Measurements from ENCODE around the gene UBE2E2.

Gene UBE2E2

GRCh38 chr3:23389089-23389488 lies 186.0 kb downstream of the UBE2E2 start:
- no peak for DNase-seq (ENCODE audit: low spot score)

GRCh38 chr3:23389686-23390085 lies 186.6 kb downstream of the UBE2E2 start:
- no peak for DNase-seq (ENCODE audit: low spot score)

DNA sequence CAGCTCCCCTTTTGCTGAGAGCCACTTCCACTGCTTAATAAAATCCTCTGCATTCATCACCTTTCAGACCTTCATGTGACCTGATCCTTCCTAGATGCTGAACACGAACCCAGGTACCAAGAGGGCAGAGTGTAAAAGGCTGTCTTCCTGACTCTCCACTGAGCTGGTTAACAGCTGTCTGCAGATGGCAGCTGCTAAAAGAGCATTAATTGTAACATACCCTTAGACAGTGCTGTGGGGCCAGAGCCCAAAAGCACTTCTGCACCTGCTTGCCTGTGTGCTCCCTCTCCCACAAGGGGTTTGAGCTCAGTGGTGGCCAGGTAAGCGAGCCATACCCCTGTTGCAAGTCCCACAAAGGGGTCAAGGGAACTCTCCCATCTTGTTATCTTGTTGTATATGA lies 187.3 kb downstream of the UBE2E2 start:
- DNase-seq (ENCODE audit: low spot score): no peak

DNA sequence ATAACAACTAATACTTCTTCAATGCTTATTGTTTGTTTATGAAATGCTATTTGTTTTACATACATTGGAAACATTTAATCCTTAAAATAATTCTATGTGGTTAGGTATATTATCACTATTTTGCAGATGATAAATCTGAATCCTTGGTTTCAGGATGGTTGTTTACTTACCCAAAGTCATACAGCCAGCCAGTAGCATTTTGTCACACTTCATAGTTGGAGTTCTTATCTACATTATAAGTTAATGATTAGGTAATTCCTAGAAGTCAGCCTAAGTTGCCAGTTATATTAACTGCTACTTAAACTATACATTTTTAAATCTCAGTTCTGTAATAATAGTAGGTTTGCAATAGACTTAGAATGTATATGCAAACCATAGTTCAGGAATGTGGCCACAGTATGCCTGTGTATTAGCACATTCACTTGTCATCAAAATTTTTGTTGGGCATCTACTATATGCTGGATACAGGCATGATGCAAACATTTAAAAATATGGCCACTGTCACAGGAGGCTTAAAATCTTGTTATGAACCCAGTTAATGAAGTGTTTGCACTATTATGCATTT lies 187.9 kb downstream of the UBE2E2 start:
- no peak for DNase-seq (ENCODE audit: low spot score)

- DNase-seq (ENCODE audit: low spot score): no peak
These were observed 192.0 kb downstream of the UBE2E2 start for GRCh38 chr3:23395115-23395514.

DNA sequence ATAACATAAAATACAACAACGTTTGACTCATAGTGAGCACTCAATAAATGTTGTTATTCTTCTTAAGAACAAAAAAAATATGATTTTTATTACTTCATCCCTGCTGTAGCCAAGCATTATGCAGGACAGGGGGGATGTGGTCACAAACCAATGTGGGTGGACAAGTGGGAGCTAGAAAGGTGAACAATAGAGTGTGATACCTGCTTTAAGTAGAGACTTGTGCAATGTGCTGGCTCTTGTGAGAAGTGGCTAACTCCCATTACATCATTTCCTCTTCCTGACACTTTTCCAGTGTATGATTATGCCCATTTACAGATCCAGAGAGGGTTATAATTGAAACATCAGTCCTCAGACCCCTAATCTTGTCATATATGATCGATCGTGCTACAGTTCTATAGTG lies 193.6 kb downstream of the UBE2E2 start:
- DNase-seq (ENCODE audit: low spot score): no peak

DNA sequence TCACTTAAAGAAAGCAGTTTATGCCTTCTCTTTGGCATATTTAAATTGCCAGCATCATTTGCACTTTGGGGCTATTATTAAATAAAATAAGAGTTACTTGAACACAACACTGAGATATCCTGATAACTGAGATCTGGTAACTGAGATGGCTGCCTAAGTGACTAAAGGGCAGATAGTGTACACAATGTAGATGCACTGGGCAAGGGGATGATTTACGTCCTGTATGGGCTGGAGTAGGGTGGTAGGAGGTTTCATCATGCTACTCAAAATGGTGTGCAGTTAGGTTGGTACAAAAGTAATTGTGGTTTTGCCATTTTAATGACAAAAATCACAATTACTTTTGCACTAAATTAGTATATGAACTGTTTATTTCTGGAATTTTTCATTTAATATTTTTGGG lies 196.1 kb downstream of the UBE2E2 start:
- no peak for DNase-seq (ENCODE audit: low spot score)

DNA sequence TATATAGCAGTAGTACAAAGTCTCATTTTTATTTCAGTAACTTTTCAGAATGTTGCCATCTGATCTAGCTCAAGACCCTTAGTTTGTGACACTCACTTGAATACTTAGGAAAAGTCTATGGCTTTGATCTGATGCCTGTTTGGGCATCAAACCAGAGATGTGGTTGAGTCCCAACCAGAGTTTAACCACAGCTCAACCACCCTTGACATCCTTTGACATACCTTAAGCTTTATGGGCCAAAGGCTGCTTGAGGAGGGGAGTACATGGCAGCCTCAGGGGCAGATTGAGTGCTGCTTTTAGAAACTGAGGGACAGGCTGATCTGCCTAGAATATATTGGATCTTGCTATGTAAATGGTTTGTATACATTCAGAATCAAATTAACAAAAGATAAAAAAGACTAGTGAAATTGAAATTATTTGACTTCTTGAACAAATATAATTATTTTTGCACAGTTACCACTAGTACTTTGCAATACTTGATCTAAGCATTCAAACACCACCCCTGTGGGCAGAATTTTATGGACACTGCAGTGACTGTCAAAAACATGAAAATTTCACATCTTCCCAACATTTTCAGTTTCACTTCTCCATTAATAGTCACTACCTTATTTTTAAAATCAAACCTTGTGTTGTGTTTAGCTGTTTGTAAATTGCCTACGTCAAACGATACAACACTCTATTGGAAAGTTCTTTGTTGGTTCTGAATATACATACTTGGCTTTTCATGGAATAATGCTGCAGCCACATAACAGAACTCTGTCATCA lies 199.8 kb downstream of the UBE2E2 start:
- no peak for DNase-seq (ENCODE audit: low spot score)

- DNase-seq (ENCODE audit: low spot score): no peak
These were observed 201.1 kb downstream of the UBE2E2 start for GRCh38 chr3:23404246-23404645.

GRCh38 chr3:23405081-23405480 lies 202.0 kb downstream of the UBE2E2 start:
- no peak for DNase-seq (ENCODE audit: low spot score)

DNA sequence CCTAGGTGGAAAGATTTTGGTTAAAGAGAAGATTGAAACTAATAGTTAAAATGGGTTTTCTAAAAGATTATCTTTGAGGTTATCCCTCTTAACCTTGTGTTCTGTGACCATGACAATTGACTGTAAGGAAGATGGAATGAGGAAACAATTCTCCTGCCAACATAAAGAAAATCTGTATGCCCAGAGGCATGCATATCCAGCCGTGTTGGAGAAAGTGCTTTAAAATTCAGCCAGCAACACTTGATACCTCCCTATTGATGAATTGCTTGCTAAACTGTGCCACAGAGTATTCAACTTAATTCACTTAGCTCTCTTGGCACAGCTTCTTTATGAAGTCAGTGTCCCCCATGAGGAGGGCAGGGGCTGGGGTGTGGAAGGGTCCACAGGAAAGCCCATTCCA lies 203.5 kb downstream of the UBE2E2 start:
- DNase-seq (ENCODE audit: low spot score): no peak

- DNase-seq (ENCODE audit: low spot score): no peak
These were observed 214.9 kb downstream of the UBE2E2 start for GRCh38 chr3:23418026-23418425.

DNA sequence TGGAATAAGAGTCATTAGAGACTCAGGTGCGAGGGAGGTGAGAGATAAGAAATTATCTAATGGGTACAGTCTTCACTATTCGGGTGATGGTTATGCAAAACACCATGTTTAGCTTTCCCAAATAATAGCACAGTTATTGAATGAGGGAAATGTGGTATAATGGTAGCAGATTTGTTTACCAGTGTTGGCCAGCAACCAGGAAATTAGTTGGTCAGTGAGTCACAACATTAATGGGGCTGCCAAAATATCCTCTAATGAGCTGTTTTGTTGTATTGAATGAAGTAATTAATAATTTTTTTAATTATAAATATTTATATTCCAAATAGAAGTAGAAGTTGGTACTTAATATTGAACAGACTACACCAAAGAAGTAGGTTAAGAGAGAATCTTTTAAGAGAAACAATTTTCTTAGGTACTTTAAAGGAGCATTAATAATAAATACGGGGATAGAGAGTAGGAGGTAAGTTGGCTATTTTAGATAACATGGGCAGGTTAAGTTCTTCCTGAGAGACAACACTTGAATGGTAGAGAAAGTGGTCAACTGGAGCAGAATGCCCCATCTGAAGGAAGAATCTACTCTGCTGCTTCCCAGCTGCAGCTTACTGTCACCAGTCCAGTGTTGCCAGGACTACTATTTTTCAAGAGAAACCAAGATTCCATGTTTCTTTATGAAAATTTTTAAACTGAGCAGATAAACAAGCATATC lies 218.8 kb downstream of the UBE2E2 start:
- no peak for DNase-seq (ENCODE audit: low spot score)

DNA sequence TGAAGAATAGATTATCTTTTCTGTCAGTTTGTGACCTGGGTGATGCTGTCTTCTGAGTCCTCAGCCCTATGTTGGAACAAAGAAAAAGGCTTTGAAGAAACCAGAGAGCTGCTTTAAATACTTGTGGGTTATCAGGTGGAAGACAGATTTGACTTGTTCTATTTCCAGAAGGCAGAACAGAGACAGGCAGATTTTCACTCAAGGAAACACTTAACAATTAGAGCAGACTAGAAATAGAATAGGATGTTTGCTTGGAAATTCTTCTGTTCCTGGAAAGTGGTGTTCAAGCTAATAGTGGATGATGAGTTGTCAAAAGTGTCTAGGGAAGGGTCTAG lies 219.4 kb downstream of the UBE2E2 start:
- no peak for DNase-seq (ENCODE audit: low spot score)

GRCh38 chr3:23425410-23425809 lies 222.3 kb downstream of the UBE2E2 start:
- DNase-seq (ENCODE audit: low spot score): no peak

DNA sequence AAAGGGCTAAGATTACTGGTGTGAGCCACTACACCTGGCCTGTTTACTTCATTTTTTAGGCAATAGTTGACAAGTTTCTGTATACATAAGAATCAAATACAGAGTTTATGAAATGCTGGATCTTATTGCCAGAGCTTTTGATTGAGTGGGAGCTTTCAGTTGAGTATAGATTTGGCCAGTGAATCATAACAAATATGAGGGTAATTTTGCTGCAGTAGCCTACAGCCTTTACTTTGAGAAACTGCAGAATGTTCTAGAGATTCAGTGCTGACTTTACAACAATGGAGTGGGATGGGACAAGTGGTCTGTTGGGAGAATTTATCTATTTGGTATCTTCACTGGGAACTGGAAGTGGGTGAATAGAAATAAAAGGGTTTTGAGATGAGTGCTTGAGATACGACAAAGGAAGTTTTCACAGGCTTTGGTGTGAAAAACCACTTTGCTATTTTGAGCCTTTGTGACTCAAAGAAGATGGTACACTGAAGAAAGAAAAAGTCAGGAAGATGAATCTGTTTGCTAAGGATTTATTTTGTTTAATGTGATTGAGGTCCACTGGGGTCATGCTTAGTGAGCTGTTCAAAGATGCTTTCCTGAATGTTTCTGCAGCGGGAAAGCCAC lies 227.8 kb downstream of the UBE2E2 start:
- no peak for DNase-seq (ENCODE audit: low spot score)

DNA sequence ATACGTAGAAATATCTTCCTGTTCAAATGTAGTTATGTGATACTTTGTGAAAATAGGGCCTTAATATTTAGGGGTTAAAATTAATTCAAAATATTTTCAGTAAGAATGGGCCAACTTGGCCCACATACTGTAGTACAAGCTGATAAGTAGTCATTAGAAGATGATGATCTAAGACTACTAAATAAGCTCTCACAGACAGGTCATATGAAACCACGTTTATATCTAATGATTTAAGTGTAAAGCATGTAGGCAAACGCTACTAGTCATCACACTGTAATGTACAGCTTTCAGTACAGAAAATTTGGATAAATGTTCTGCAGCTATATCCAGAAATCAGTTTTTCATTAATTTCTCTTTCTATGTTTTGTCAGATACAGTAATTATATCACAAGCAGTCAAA lies 228.6 kb downstream of the UBE2E2 start:
- no peak for DNase-seq (ENCODE audit: low spot score)

GRCh38 chr3:23435318-23435717 lies 232.2 kb downstream of the UBE2E2 start:
- no peak for DNase-seq (ENCODE audit: low spot score)

GRCh38 chr3:23435904-23436303 lies 232.8 kb downstream of the UBE2E2 start:
- no peak for DNase-seq (ENCODE audit: low spot score)

- no peak for DNase-seq (ENCODE audit: low spot score)
These were observed 234.5 kb downstream of the UBE2E2 start for GRCh38 chr3:23437484-23438145.

DNA sequence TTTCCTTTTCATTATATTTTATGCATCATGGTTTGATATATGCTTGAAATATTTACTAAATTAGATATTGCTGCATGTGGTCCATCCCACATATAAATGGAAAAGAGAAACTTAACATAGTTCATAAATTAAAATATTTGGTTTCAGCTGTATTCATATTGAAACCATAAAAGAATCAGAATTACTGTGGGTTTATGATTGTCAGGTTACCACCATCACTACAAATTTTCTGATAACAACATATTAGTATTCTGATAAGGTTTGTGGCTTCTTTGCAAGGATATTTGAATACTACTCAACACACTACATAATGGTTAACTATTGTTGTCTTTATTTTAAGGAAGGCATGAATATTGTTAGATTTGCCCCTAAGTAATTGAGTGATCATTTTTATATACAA lies 235.5 kb downstream of the UBE2E2 start:
- no peak for DNase-seq (ENCODE audit: low spot score)

DNA sequence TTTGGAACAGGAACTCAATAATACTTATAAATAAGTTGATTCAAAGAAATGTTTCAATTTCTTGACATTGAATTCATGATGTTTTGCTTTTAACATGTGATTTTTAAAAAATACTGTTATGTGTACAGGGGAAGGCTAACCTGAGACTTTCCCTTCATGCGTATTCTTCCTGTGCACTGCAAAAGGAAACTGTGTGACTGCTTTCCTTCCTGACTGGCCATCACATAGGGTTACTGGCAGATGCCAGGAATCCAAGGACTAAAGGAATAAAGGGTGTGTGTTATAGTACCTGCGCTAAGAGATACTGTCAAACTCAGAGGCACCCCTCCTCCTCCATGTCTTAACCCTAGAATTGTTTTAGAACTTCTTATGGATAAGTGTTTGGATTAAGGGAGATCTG lies 236.0 kb downstream of the UBE2E2 start:
- no peak for DNase-seq (ENCODE audit: low spot score)
